ENCODE results near the gene BCKDHB.

The BCKDHB gene

GRCh38 chr6:80226699-80227098, 120.2 kb downstream of the BCKDHB start:
- H4K20me1 ChIP-seq (ENCODE audit: insufficient read depth), result no peaks in the 10 kb centered on the region
- H3K4me1 ChIP-seq (ENCODE audit: low read depth, poor library complexity, severe bottlenecking), result no peaks in the 10 kb centered on the region
- no peaks in the 10 kb centered on the region for H3K27me3 ChIP-seq (ENCODE audit: insufficient read depth, low read depth)
- no peaks in the 10 kb centered on the region for H3K36me3 ChIP-seq (ENCODE audit: insufficient read depth)
- H2AFZ ChIP-seq (ENCODE audit: low read depth), result no peak overlapping the region
- no peak overlapping the region for H3K4me3 ChIP-seq (IDR thresholded peaks at IDR 0.05; ENCODE audit: insufficient read depth, low read depth, low read length)
- H3K4me2 ChIP-seq, result no peak overlapping the region
- H3K79me2 ChIP-seq (ENCODE audit: insufficient read depth, low read depth), result no peaks in the 10 kb centered on the region
- TF ChIP-seq, protein P1, sequence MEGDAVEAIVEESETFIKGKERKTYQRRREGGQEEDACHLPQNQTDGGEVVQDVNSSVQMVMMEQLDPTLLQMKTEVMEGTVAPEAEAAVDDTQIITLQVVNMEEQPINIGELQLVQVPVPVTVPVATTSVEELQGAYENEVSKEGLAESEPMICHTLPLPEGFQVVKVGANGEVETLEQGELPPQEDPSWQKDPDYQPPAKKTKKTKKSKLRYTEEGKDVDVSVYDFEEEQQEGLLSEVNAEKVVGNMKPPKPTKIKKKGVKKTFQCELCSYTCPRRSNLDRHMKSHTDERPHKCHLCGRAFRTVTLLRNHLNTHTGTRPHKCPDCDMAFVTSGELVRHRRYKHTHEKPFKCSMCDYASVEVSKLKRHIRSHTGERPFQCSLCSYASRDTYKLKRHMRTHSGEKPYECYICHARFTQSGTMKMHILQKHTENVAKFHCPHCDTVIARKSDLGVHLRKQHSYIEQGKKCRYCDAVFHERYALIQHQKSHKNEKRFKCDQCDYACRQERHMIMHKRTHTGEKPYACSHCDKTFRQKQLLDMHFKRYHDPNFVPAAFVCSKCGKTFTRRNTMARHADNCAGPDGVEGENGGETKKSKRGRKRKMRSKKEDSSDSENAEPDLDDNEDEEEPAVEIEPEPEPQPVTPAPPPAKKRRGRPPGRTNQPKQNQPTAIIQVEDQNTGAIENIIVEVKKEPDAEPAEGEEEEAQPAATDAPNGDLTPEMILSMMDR (conservative IDR thresholded peaks at IDR 0.05; ENCODE audit: low read depth, low read length), result no peak
- no peak overlapping the region for H3K27ac ChIP-seq
- no peak overlapping the region for H3K9ac ChIP-seq

DNA sequence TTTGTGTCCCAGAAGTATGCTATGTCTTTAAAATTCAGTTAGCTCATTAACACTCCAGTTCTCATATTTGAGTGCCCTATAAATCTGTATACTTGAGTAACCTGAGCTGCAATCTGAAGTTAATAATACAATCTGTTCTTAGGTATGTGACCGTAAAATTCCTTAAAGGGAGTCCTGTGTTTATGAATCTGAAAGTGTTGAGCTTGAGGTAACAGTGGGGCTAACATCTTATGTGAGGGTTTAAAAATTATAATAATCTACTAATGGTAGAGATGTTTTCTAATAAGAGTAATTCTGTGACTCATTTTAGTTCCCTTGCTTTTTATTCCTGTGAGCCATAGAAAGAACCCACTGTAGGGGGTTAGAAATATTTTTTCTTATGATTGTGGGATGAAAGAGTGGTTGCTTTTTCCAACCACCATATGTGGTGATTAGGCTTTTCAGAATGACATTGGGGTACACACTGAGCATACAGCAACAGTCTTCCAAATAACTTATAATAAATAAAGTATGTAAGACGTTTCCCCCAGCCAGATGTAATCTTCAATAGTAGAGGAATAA, 121.2 kb downstream of the BCKDHB start:
- Histone ChIP-seq H3K4me2 (no peak overlapping the region), H3K27me3 (ENCODE audit: insufficient read depth, low read depth) (no peaks in the 10 kb centered on the region), H3K9ac (no peak overlapping the region), H4K20me1 (ENCODE audit: insufficient read depth) (no peaks in the 10 kb centered on the region), H3K4me3 (IDR thresholded peaks at IDR 0.05; ENCODE audit: insufficient read depth, low read depth, low read length) (no peak overlapping the region), H2AFZ (ENCODE audit: low read depth) (no peak overlapping the region), H3K79me2 (ENCODE audit: insufficient read depth, low read depth) (no peaks in the 10 kb centered on the region), H3K27ac (no peak overlapping the region), H3K36me3 (ENCODE audit: insufficient read depth) (no peaks in the 10 kb centered on the region), H3K4me1 (ENCODE audit: low read depth, poor library complexity, severe bottlenecking) (no peaks in the 10 kb centered on the region)
- TF ChIP-seq, protein P1 (conservative IDR thresholded peaks at IDR 0.05; ENCODE audit: low read depth, low read length), result no peak

GRCh38 chr6:80233262-80233661, 126.8 kb downstream of the BCKDHB start:
- H3K27me3 ChIP-seq (ENCODE audit: insufficient read depth, low read depth), result no peaks in the 10 kb centered on the region
- TF ChIP-seq, protein P1 (conservative IDR thresholded peaks at IDR 0.05; ENCODE audit: low read depth, low read length), result no peak
- H3K27ac ChIP-seq, result no peak overlapping the region
- no peaks in the 10 kb centered on the region for H4K20me1 ChIP-seq (ENCODE audit: insufficient read depth)
- no peak overlapping the region for H2AFZ ChIP-seq (ENCODE audit: low read depth)
- H3K36me3 ChIP-seq (ENCODE audit: insufficient read depth), result no peaks in the 10 kb centered on the region
- no peaks in the 10 kb centered on the region for H3K79me2 ChIP-seq (ENCODE audit: insufficient read depth, low read depth)
- no peaks in the 10 kb centered on the region for H3K4me1 ChIP-seq (ENCODE audit: low read depth, poor library complexity, severe bottlenecking)
- no peak overlapping the region for H3K4me3 ChIP-seq (IDR thresholded peaks at IDR 0.05; ENCODE audit: insufficient read depth, low read depth, low read length)
- H3K9ac ChIP-seq, result no peak overlapping the region
- no peak overlapping the region for H3K4me2 ChIP-seq

- Histone ChIP-seq H2AFZ (ENCODE audit: low read depth) (no peak overlapping the region), H3K36me3 (ENCODE audit: insufficient read depth) (no peaks in the 10 kb centered on the region), H3K4me2 (no peak overlapping the region), H3K79me2 (ENCODE audit: insufficient read depth, low read depth) (no peaks in the 10 kb centered on the region), H3K27ac (no peak overlapping the region), H3K27me3 (ENCODE audit: insufficient read depth, low read depth) (no peaks in the 10 kb centered on the region), H4K20me1 (ENCODE audit: insufficient read depth) (no peaks in the 10 kb centered on the region), H3K4me1 (ENCODE audit: low read depth, poor library complexity, severe bottlenecking) (no peaks in the 10 kb centered on the region), H3K9ac (no peak overlapping the region), H3K4me3 (IDR thresholded peaks at IDR 0.05; ENCODE audit: insufficient read depth, low read depth, low read length) (no peak overlapping the region)
- TF ChIP-seq, protein P1 (conservative IDR thresholded peaks at IDR 0.05; ENCODE audit: low read depth, low read length), result no peak
These were observed 127.5 kb downstream of the BCKDHB start for GRCh38 chr6:80233958-80234357.
